Right lung (tissue), 5 donors: ENCODE results near the gene GNG13. TPM values are rescaled to one million over a fixed set of nuclear protein-coding genes. Genes with fewer than 3 reads are reported as not detected.
"Not testable (repeated sequence)": the region's sequence is repeated elsewhere in the genome, so short reads cannot be mapped to it uniquely, and the experiment has no call there.

Experiments used
- DNase-seq, 2 donors: peaks; one replicate each; pipeline ENCODE4 v3.0.0-alpha.2; 2013
- polyA plus RNA-seq, 5 donors: library from polyadenylated mRNA; unstranded; fragments of 120-200 nt; gene quantifications; one replicate each; pipeline versions ENCODE4 v1.2.1 to v1.2.3, GENCODE V29; 2013; ENCODE audit warnings: inconsistent platforms in 1 of 5, low replicate concordance in 1 of 5; ENCODE audit not compliant: insufficient read length in 5 of 5, insufficient read depth in 1 of 5

GNG13 gene
- polyA plus RNA-seq, 5 donors, result 0.10 TPM; not detected in 4

GRCh38 chr16:762595-763268 lies 37.8 kb downstream of the GNG13 start:
- no peak for DNase-seq

- DNase-seq, result no peak
Observed at GRCh38 chr16:761625-762513, 38.7 kb downstream of the GNG13 start.

GRCh38 chr16:760545-761343 lies 39.8 kb downstream of the GNG13 start, which contains the start of gene MSLN:
TSS of gene MSLN (plus strand) at chr16:760734. CDS start at chr16:762681, 1,947 bp downstream.
- no peak for DNase-seq

- DNase-seq, result no peak
Observed at GRCh38 chr16:760065-760464, 40.5 kb downstream of the GNG13 start.

- DNase-seq, result peak; percentile 65 to 67
Observed at GRCh38 chr16:759110-759910, 41.2 kb downstream of the GNG13 start.

GRCh38 chr16:756428-756827 lies 44.1 kb downstream of the GNG13 start:
- DNase-seq, result no peak

- no peak for DNase-seq
Observed at GRCh38 chr16:754656-755055, 45.9 kb downstream of the GNG13 start.

- not testable (repeated sequence) for DNase-seq
Observed at GRCh38 chr16:754121-754607, 46.4 kb downstream of the GNG13 start.

GRCh38 chr16:752007-752312 lies 48.6 kb downstream of the GNG13 start:
- DNase-seq, result no peak

GRCh38 chr16:751152-752006 lies 49.2 kb downstream of the GNG13 start:
- no peak for DNase-seq

- DNase-seq, result no peak
Observed at GRCh38 chr16:750485-750884, 50.0 kb downstream of the GNG13 start.

- DNase-seq, result no peak
Observed at GRCh38 chr16:749010-749409, 51.5 kb downstream of the GNG13 start.

Other genes starting within 250 kb of the GNG13 start
- under 1 TPM in 1 of 5 donors, not detected in 4; 0.07 TPM for gene PRR35, start 240.3 kb downstream of the GNG13 start, polyA plus RNA-seq
- gene NHLRC4, start 233.7 kb downstream of the GNG13 start, polyA plus RNA-seq, result 1 to 10 TPM; 1.5 to 4.9 (median 2.9) TPM
- gene PIGQ, start 230.8 kb downstream of the GNG13 start, polyA plus RNA-seq, result 10 to 100 TPM; 28.8 to 48.1 (median 35.6) TPM
- gene RAB40C, start 210.7 kb downstream of the GNG13 start, polyA plus RNA-seq, result 10 to 100 TPM; 15.3 to 33.7 (median 22.9) TPM
- gene WFIKKN1, start 169.7 kb downstream of the GNG13 start, polyA plus RNA-seq, result 1 to 10 TPM in 1 of 5 donors, under 1 TPM in 4; 0.20 to 1.2 (median 0.36) TPM
- 10 to 100 TPM; 37.9 to 74.1 (median 49.3) TPM for gene METTL26, start 164.4 kb downstream of the GNG13 start, polyA plus RNA-seq
- 10 to 100 TPM in 3 of 5 donors, 1 to 10 TPM in 2; 6.0 to 16.9 (median 10.4) TPM for gene MCRIP2, start 158.9 kb downstream of the GNG13 start, polyA plus RNA-seq
- gene WDR90, start 151.4 kb downstream of the GNG13 start, polyA plus RNA-seq, result 10 to 100 TPM; 31.5 to 52.8 (median 39.5) TPM
- 100 to 1,000 TPM in 1 of 5 donors, 10 to 100 TPM in 4; 47.5 to 119 (median 70.3) TPM for gene RHOT2, start 132.6 kb downstream of the GNG13 start, polyA plus RNA-seq
- gene RHBDL1, start 125.1 kb downstream of the GNG13 start, polyA plus RNA-seq, result 1 to 10 TPM in 2 of 5 donors, under 1 TPM in 3; 0.38 to 1.8 (median 0.81) TPM
- 100 to 1,000 TPM in 2 of 5 donors, 10 to 100 TPM in 3; 83.8 to 142 (median 96.2) TPM for gene STUB1, start 120.3 kb downstream of the GNG13 start, polyA plus RNA-seq
- gene JMJD8, start 116.4 kb downstream of the GNG13 start, polyA plus RNA-seq, result 10 to 100 TPM; 39.5 to 69.5 (median 43.3) TPM
- 10 to 100 TPM in 3 of 5 donors, 1 to 10 TPM in 2; 7.4 to 15.3 (median 11.7) TPM for gene WDR24, start 110.3 kb downstream of the GNG13 start, polyA plus RNA-seq
- under 1 TPM; 0.30 to 0.75 (median 0.59) TPM for gene FBXL16, start 94.9 kb downstream of the GNG13 start, polyA plus RNA-seq
- gene METRN, start 85.6 kb downstream of the GNG13 start, polyA plus RNA-seq, result 10 to 100 TPM in 3 of 5 donors, 1 to 10 TPM in 2; 6.7 to 44.0 (median 10.8) TPM
- gene ANTKMT, start 79.6 kb downstream of the GNG13 start, polyA plus RNA-seq, result 10 to 100 TPM in 3 of 5 donors, 1 to 10 TPM in 2; 5.3 to 22.5 (median 10.8) TPM
- 10 to 100 TPM in 1 of 5 donors, 1 to 10 TPM in 4; 1.3 to 13.0 (median 6.3) TPM for gene CCDC78, start 74.3 kb downstream of the GNG13 start, polyA plus RNA-seq
- 1 to 10 TPM; 2.1 to 7.3 (median 3.5) TPM for gene HAGHL, start 73.6 kb downstream of the GNG13 start, polyA plus RNA-seq
- 10 to 100 TPM; 16.2 to 25.7 (median 16.8) TPM for gene CIAO3, start 59.7 kb downstream of the GNG13 start, polyA plus RNA-seq
- 10 to 100 TPM in 4 of 5 donors, 1 to 10 TPM in 1; 9.5 to 33.2 (median 18.5) TPM for gene MSLN, start 40.0 kb downstream of the GNG13 start, polyA plus RNA-seq
- gene RPUSD1, start 12.4 kb downstream of the GNG13 start, polyA plus RNA-seq, result 10 to 100 TPM in 3 of 5 donors, 1 to 10 TPM in 2; 8.3 to 19.2 (median 10.4) TPM
- 10 to 100 TPM; 16.8 to 31.0 (median 25.2) TPM for gene CHTF18, start 12.1 kb downstream of the GNG13 start, polyA plus RNA-seq
- gene LMF1, start 170.2 kb upstream of the GNG13 start, polyA plus RNA-seq, result 10 to 100 TPM; 13.8 to 22.3 (median 20.2) TPM
- gene SOX8, start 181.0 kb upstream of the GNG13 start, polyA plus RNA-seq, result 1 to 10 TPM; 1.9 to 6.5 (median 2.8) TPM